HCT116 (cell line): ENCODE measurements around the gene RIT2. TPM values are rescaled to one million over a fixed set of nuclear protein-coding genes. Genes with fewer than 3 reads are reported as not detected.

Source experiments
- ATAC-seq: fragments of 200-7000 bp; cut with Tn5 transposase; 2 replicates; pipeline ENCODE4 v1.9.1; 2020; ENCODE audit warnings: mild to moderate bottlenecking, moderate library complexity
- BruUV-seq: library from RNA; stranded (reverse); fragments of 400-500 nt; replicated peaks from 2 replicates; lab custom pipeline; 2021; lab: Mats Ljungman, UMichigan
- CTCF ChIA-PET: fragments of 300-600 bp; sonication (Branson Sonifier 250); formaldehyde crosslinking; loops from one replicate; lab custom pipeline; 2021; ENCODE audit warnings: antibody characterized with exemption; lab: Charles Lee
- POLR2A ChIA-PET: fragments of 300-600, 350-600 bp; sonication (Branson Sonifier 250); formaldehyde crosslinking; loops from one replicate; lab custom pipeline; 2021; ENCODE audit warnings: antibody characterized with exemption; lab: Charles Lee
- RAD21 ChIA-PET, 2 experiments: fragments of 300-600 bp; sonication (Branson Sonifier 250); formaldehyde crosslinking; loops; one replicate each; lab custom pipeline; 2023; ENCODE audit warnings: low total read pairs in 2 of 2; ENCODE audit not compliant: uncharacterized antibody in 2 of 2, unreplicated experiment in 2 of 2, low non-redundant PET in 1 of 2; lab: Charles Lee
- DNase-seq: peaks from one replicate; pipeline ENCODE4 v3.0.0-alpha.2; 2010; ENCODE audit warnings: low read depth, low spot score
- H2AFZ ChIP-seq: fragments of 200-600 bp; shearing (Covaris generic), sonication (generic); 2 replicates; pipeline ENCODE4 v1.6.1; 2017; ENCODE audit warnings: low read depth, mixed run types, mixed read lengths, antibody characterized with exemption, low read length; ENCODE audit not compliant: poor library complexity, severe bottlenecking
- H3K27ac ChIP-seq: 2 replicates; pipeline ENCODE4 v1.5.1; 2012; ENCODE audit warnings: low read depth, low read length
- H3K27me3 ChIP-seq: fragments of 200-600 bp; sonication (generic); 2 replicates; pipeline ENCODE4 v1.6.1; 2016; ENCODE audit warnings: mixed run types, low read length, mixed read lengths; ENCODE audit not compliant: insufficient read depth
- H3K36me3 ChIP-seq, 2 experiments: fragments of 200-500 bp in 1 of 2; fragments of 200-600 bp in 1 of 2; sonication (Bioruptor generic) in 1 of 2; sonication (generic) in 1 of 2; 2 replicates each; pipeline versions ENCODE4 v1.5.1 to v1.6.1; 2014 to 2016; ENCODE audit warnings: low read length in 2 of 2, inconsistent platforms in 1 of 2, mixed read lengths in 1 of 2, mixed run types in 1 of 2; ENCODE audit not compliant: insufficient read depth in 2 of 2, control insufficient read depth in 1 of 2
- H3K4me1 ChIP-seq, 2 experiments: fragments of 200-600 bp in 1 of 2; sonication (generic) in 1 of 2; 2 replicates each; pipeline versions ENCODE4 v1.5.1 to v1.6.1; 2012 to 2017; ENCODE audit warnings: low read length in 2 of 2, inconsistent platforms in 1 of 2, mild to moderate bottlenecking in 1 of 2, mixed read lengths in 1 of 2, mixed run types in 1 of 2, moderate library complexity in 1 of 2; ENCODE audit not compliant: insufficient read depth in 2 of 2, control insufficient read depth in 1 of 2
- H3K4me2 ChIP-seq: fragments of 200-600 bp; sonication (generic); 2 replicates; pipeline ENCODE4 v1.6.1; 2017; ENCODE audit warnings: mixed run types, low read length, mixed read lengths
- H3K4me3 ChIP-seq, 2 experiments: fragments of 200-600 bp in 1 of 2; sonication (generic) in 1 of 2; replicated peaks in 1 of 2; 2 replicates each; pipeline ENCODE4 v1.5.1; 2011 to 2016; ENCODE audit warnings: low read length in 2 of 2, control low read depth in 1 of 2, low read depth in 1 of 2, mild to moderate bottlenecking in 1 of 2, mixed read lengths in 1 of 2, mixed run types in 1 of 2
- H3K79me2 ChIP-seq: fragments of 200-600 bp; sonication (generic); 2 replicates; pipeline ENCODE4 v1.6.1; 2017; ENCODE audit warnings: mild to moderate bottlenecking, mixed run types, low read length, moderate library complexity, mixed read lengths; ENCODE audit not compliant: insufficient read depth
- H3K9ac ChIP-seq: fragments of 200-600 bp; sonication (generic); 2 replicates; pipeline ENCODE4 v1.6.1; 2016; ENCODE audit warnings: low read length, mixed read lengths
- H3K9me2 ChIP-seq: fragments of 200-600 bp; sonication (generic), shearing (Covaris generic); 2 replicates; pipeline ENCODE4 v1.6.1; 2017; ENCODE audit warnings: mixed run types, mild to moderate bottlenecking, moderate library complexity; ENCODE audit not compliant: insufficient read depth
- H3K9me3 ChIP-seq, 2 experiments: fragments of 200-500 bp in 1 of 2; fragments of 200-600 bp in 1 of 2; sonication (Bioruptor generic) in 1 of 2; sonication (generic) in 1 of 2; 2 replicates each; pipeline ENCODE4 v1.6.1; 2014 to 2017; ENCODE audit warnings: low read length in 2 of 2, mixed read lengths in 2 of 2, inconsistent platforms in 1 of 2, low read depth in 1 of 2, mild to moderate bottlenecking in 1 of 2, mixed run types in 1 of 2, moderate library complexity in 1 of 2; ENCODE audit not compliant: control insufficient read depth in 1 of 2, insufficient read depth in 1 of 2
- H4K20me1 ChIP-seq: fragments of 200-600 bp; sonication (generic), shearing (Covaris generic); 2 replicates; pipeline ENCODE4 v1.6.1; 2017; ENCODE audit warnings: mixed run types, mild to moderate bottlenecking, moderate library complexity; ENCODE audit not compliant: insufficient read depth
- CTCF ChIP-seq, 3 experiments: fragments of 200-600 bp in 1 of 3; sonication (generic) in 1 of 3; IDR thresholded peaks in 2 of 3; conservative IDR thresholded peaks in 1 of 3; 2 replicates each; pipeline ENCODE4 v1.5.1; 2012 to 2017; ENCODE audit warnings: low read depth in 2 of 3, low read length in 2 of 3, antibody characterized with exemption in 1 of 3, borderline replicate concordance in 1 of 3, control low read depth in 1 of 3, mild to moderate bottlenecking in 1 of 3, mixed read lengths in 1 of 3, mixed run types in 1 of 3, moderate library complexity in 1 of 3; ENCODE audit not compliant: insufficient read depth in 1 of 3
- EGR1 ChIP-seq: IDR thresholded peaks from 2 replicates; pipeline ENCODE4 v1.6.1; 2012; ENCODE audit warnings: low read depth
- FOSL1 ChIP-seq: IDR thresholded peaks from 2 replicates; pipeline ENCODE4 v1.6.1; 2012; ENCODE audit warnings: low read depth
- POLR2AphosphoS5 ChIP-seq: IDR thresholded peaks from 2 replicates; pipeline ENCODE4 v1.6.1; 2011; ENCODE audit warnings: mild to moderate bottlenecking, low read depth, low read length, moderate library complexity
- REST ChIP-seq: IDR thresholded peaks from 2 replicates; pipeline ENCODE4 v1.6.1; 2012; ENCODE audit warnings: low read depth
- SIN3A ChIP-seq: IDR thresholded peaks from 2 replicates; pipeline ENCODE4 v1.6.1; 2012; ENCODE audit warnings: low read depth
- TCF7L2 ChIP-seq: IDR thresholded peaks from 2 replicates; pipeline ENCODE4 v1.7.0; 2011; ENCODE audit warnings: borderline replicate concordance, inconsistent platforms; ENCODE audit not compliant: insufficient read depth, insufficient read length; ENCODE audit errors: extremely low read depth
- YY1 ChIP-seq: IDR thresholded peaks from 2 replicates; pipeline ENCODE4 v1.6.1; 2011; ENCODE audit warnings: low read length, low read depth, moderate library complexity, mild to moderate bottlenecking; ENCODE audit not compliant: insufficient replicate concordance; ENCODE audit errors: extremely low read depth
- ZBTB33 ChIP-seq: IDR thresholded peaks from 2 replicates; pipeline ENCODE4 v1.6.1; 2011; ENCODE audit warnings: mild to moderate bottlenecking, low read length, moderate library complexity; ENCODE audit not compliant: insufficient replicate concordance; ENCODE audit errors: extremely low read depth
- intact Hi-C: fragments of 100-400 bp; cut with micrococcal nuclease; formaldehyde crosslinking; loops from 2 replicates; pipeline ENCODE4 v1.10.0; 2022
- total RNA-seq: library from RNA; stranded (reverse); gene quantifications from one replicate; pipeline ENCODE4 v1.2.1, GENCODE V29; 2021; ENCODE audit not compliant: unreplicated experiment

RIT2 gene
- total RNA-seq, 1 experiment from 2014 or later, result not detected

- no peak for DNase-seq
- no peak overlapping the region for H2AFZ ChIP-seq
- no peaks in the 10 kb centered on the region for H4K20me1 ChIP-seq
- ATAC-seq, result no peak
- intact Hi-C loops, result no loop called here
- no peak overlapping the region for H3K9ac ChIP-seq
- H3K79me2 ChIP-seq, result no peaks in the 10 kb centered on the region
- H3K4me3 ChIP-seq, result no peak overlapping the region
- no peaks in the 10 kb centered on the region for H3K9me2 ChIP-seq
- no peak overlapping the region for H3K27ac ChIP-seq
- CTCF ChIA-PET, result no interaction called here
- no peaks in the 10 kb centered on the region for H3K27me3 ChIP-seq
- H3K36me3 ChIP-seq, result no peaks in the 10 kb centered on the region
- POLR2A ChIA-PET, result no interaction called here
- RAD21 ChIA-PET, result no interaction called here
- H3K9me3 ChIP-seq, result peaks cover 19 to 21% of the 10 kb centered on the region in 2 experiments; a peak in 3 of 4 replicates
- TF ChIP-seq ZBTB33, result no peak
- no peak for TF ChIP-seq TCF7L2
- TF ChIP-seq REST, result no peak
- no peak for TF ChIP-seq FOSL1
- TF ChIP-seq SIN3A, result no peak
- TF ChIP-seq EGR1, result no peak
- TF ChIP-seq POLR2AphosphoS5, result no peak
- no peak for TF ChIP-seq YY1
- TF ChIP-seq CTCF (IDR thresholded peaks at IDR 0.05 in 2 of 3, conservative IDR thresholded peaks at IDR 0.05 in 1 of 3; ENCODE audit: borderline replicate concordance in 1 of 3, insufficient read depth in 1 of 3, low read depth in 2 of 3, low read length in 2 of 3), result no peak
- TF ChIP-seq, all 23 proteins: peak for 0
- Histone ChIP-seq H3K4me2 (no peak overlapping the region), H3K4me1 (no peaks in the 10 kb centered on the region)
- no TSS peak for BruUV-seq
These were observed 154.2 kb downstream of the RIT2 start for GRCh38 chr18:42961298-42961697.
